ENCODE measurements around the gene BDP1.
"Not testable (repeated sequence)": the region's sequence is repeated elsewhere in the genome, so short reads cannot be mapped to it uniquely, and the experiment has no call there.

DNA sequence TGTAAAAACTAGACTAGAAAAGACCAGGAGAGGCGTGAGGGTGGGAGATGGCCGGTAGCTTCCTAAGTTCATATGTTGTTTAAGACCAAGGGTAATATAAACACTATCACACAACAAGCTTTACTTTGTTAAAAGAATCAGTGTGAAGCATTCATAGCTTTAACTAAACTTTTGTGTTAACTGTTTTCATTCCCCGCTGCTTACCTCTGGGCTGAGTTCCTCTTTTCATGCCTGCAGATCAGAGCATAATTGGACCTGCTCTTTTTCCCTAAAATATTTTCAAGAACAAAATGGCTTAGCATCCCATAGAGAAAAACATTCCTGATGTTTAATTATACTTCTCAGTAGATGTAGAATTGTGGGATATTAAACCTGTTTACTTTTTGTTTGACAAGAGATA lies 23.0 kb upstream of the BDP1 start:
- TF ChIP-seq, protein P1, sequence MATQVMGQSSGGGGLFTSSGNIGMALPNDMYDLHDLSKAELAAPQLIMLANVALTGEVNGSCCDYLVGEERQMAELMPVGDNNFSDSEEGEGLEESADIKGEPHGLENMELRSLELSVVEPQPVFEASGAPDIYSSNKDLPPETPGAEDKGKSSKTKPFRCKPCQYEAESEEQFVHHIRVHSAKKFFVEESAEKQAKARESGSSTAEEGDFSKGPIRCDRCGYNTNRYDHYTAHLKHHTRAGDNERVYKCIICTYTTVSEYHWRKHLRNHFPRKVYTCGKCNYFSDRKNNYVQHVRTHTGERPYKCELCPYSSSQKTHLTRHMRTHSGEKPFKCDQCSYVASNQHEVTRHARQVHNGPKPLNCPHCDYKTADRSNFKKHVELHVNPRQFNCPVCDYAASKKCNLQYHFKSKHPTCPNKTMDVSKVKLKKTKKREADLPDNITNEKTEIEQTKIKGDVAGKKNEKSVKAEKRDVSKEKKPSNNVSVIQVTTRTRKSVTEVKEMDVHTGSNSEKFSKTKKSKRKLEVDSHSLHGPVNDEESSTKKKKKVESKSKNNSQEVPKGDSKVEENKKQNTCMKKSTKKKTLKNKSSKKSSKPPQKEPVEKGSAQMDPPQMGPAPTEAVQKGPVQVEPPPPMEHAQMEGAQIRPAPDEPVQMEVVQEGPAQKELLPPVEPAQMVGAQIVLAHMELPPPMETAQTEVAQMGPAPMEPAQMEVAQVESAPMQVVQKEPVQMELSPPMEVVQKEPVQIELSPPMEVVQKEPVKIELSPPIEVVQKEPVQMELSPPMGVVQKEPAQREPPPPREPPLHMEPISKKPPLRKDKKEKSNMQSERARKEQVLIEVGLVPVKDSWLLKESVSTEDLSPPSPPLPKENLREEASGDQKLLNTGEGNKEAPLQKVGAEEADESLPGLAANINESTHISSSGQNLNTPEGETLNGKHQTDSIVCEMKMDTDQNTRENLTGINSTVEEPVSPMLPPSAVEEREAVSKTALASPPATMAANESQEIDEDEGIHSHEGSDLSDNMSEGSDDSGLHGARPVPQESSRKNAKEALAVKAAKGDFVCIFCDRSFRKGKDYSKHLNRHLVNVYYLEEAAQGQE (IDR thresholded peaks at IDR 0.05) = not testable (repeated sequence)
- TF ChIP-seq EHF (CRISPR knock-in tag; IDR thresholded peaks at IDR 0.05); ESRRA (IDR thresholded peaks at IDR 0.05; ENCODE audit: borderline replicate concordance, low read length); POLR2A (IDR thresholded peaks at IDR 0.05; ENCODE audit: low read length); RAD21 (conservative IDR thresholded peaks at IDR 0.05 in 1 of 2, IDR thresholded peaks at IDR 0.05 in 1 of 2); CHD4 (IDR thresholded peaks at IDR 0.05; ENCODE audit: borderline replicate concordance); NPAS2 (CRISPR knock-in tag; IDR thresholded peaks at IDR 0.05; ENCODE audit: borderline replicate concordance); POLR2AphosphoS2 (conservative IDR thresholded peaks at IDR 0.05; ENCODE audit: low read length): not testable (repeated sequence)
- TF ChIP-seq, protein P2, sequence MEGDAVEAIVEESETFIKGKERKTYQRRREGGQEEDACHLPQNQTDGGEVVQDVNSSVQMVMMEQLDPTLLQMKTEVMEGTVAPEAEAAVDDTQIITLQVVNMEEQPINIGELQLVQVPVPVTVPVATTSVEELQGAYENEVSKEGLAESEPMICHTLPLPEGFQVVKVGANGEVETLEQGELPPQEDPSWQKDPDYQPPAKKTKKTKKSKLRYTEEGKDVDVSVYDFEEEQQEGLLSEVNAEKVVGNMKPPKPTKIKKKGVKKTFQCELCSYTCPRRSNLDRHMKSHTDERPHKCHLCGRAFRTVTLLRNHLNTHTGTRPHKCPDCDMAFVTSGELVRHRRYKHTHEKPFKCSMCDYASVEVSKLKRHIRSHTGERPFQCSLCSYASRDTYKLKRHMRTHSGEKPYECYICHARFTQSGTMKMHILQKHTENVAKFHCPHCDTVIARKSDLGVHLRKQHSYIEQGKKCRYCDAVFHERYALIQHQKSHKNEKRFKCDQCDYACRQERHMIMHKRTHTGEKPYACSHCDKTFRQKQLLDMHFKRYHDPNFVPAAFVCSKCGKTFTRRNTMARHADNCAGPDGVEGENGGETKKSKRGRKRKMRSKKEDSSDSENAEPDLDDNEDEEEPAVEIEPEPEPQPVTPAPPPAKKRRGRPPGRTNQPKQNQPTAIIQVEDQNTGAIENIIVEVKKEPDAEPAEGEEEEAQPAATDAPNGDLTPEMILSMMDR (IDR thresholded peaks at IDR 0.05) = not testable (repeated sequence)
- TF ChIP-seq, protein P3, sequence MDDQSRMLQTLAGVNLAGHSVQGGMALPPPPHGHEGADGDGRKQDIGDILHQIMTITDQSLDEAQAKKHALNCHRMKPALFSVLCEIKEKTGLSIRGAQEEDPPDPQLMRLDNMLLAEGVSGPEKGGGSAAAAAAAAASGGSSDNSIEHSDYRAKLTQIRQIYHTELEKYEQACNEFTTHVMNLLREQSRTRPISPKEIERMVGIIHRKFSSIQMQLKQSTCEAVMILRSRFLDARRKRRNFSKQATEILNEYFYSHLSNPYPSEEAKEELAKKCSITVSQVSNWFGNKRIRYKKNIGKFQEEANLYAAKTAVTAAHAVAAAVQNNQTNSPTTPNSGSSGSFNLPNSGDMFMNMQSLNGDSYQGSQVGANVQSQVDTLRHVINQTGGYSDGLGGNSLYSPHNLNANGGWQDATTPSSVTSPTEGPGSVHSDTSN (IDR thresholded peaks at IDR 0.05) = not testable (repeated sequence)
- TF ChIP-seq, protein P4, sequence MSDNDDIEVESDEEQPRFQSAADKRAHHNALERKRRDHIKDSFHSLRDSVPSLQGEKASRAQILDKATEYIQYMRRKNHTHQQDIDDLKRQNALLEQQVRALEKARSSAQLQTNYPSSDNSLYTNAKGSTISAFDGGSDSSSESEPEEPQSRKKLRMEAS (IDR thresholded peaks at IDR 0.05) = not testable (repeated sequence)

All from A549 (cell line).